ENCODE measurements around the gene MED15. TPM values are rescaled to one million over a fixed set of nuclear protein-coding genes. Genes with fewer than 3 reads are reported as not detected.

Gene MED15
- total RNA-seq, 4 donors from 2014 or later: 40.3 to 69.6 (median 49.2) TPM

- intact Hi-C loops (cut with DNase I; ENCODE audit: low total_unique reads): no loop called here
- no peak overlapping the region for H3K4me3 ChIP-seq (ENCODE audit: low read depth, poor library complexity, severe bottlenecking)
- DNase-seq (ENCODE audit: low spot score in 2 of 2): no peak
- WGBS, 2 donors: 83 to 95% methylated on average over 3 of the region's 3 CpGs
- no peak for TF ChIP-seq POLR2A (IDR thresholded peaks at IDR 0.05)
Measured at GRCh38 chr22:20595461-20595860, 88.1 kb downstream of the MED15 start.

- WGBS, 2 donors: 72 to 76% methylated on average over 5 of the region's 5 CpGs
- TF ChIP-seq CTCF (IDR thresholded peaks at IDR 0.05) (no peak), POLR2A (IDR thresholded peaks at IDR 0.05) (no peak)
- no peak for DNase-seq (ENCODE audit: low spot score in 2 of 2)
- intact Hi-C loops (cut with DNase I; ENCODE audit: low total_unique reads): no loop called here
- H3K4me3 ChIP-seq (ENCODE audit: low read depth, poor library complexity, severe bottlenecking): no peak overlapping the region
Measured at GRCh38 chr22:20599117-20599516, 91.7 kb downstream of the MED15 start.

- H3K4me3 ChIP-seq (ENCODE audit: low read depth, poor library complexity, severe bottlenecking): no peak overlapping the region
- no peak for TF ChIP-seq POLR2A (IDR thresholded peaks at IDR 0.05)
- TF ChIP-seq CTCF (IDR thresholded peaks at IDR 0.05): no peak
- DNase-seq (ENCODE audit: low spot score in 2 of 2): no peak
- intact Hi-C loops (cut with DNase I; ENCODE audit: low total_unique reads): loop anchor here (10.0 kb wide), 1 partner anchor 185 kb away; no protein-coding TSS in a partner anchor
- 79 to 91% methylated on average over 8 of the region's 8 CpGs for WGBS, 2 donors
Measured at GRCh38 chr22:20600137-20600673, 92.8 kb downstream of the MED15 start.

- no peak for TF ChIP-seq POLR2A (IDR thresholded peaks at IDR 0.05)
- TF ChIP-seq CTCF (IDR thresholded peaks at IDR 0.05): no peak
- intact Hi-C loops (cut with DNase I; ENCODE audit: low total_unique reads): loop anchor here (10.0 kb wide), 1 partner anchor 183 kb away; no protein-coding TSS in a partner anchor
- H3K4me3 ChIP-seq (ENCODE audit: low read depth, poor library complexity, severe bottlenecking): no peak overlapping the region
- no peak for DNase-seq (ENCODE audit: low spot score in 2 of 2)
- WGBS, 2 donors: 81 to 88% methylated on average over 7 of the region's 7 CpGs
Measured at GRCh38 chr22:20601308-20601707, 93.9 kb downstream of the MED15 start.

GRCh38 chr22:20602609-20603164 is 95.3 kb downstream of the MED15 start:
- TF ChIP-seq POLR2A (IDR thresholded peaks at IDR 0.05) (no peak), CTCF (IDR thresholded peaks at IDR 0.05) (no peak)
- H3K4me3 ChIP-seq (ENCODE audit: low read depth, poor library complexity, severe bottlenecking): no peak overlapping the region
- DNase-seq (ENCODE audit: low spot score in 2 of 2): no peak
- WGBS, 2 donors: 83% methylated on average over 8 of the region's 8 CpGs
- intact Hi-C loops (cut with DNase I; ENCODE audit: low total_unique reads): loop anchor here (10.0 kb wide), 1 partner anchor 182 kb away; no protein-coding TSS in a partner anchor

- 84 to 85% methylated on average over 21 to 22 of the region's 23 CpGs for WGBS, 2 donors
- TF ChIP-seq CTCF (IDR thresholded peaks at IDR 0.05) (no peak), POLR2A (IDR thresholded peaks at IDR 0.05) (no peak)
- no peak overlapping the region for H3K4me3 ChIP-seq (ENCODE audit: low read depth, poor library complexity, severe bottlenecking)
- intact Hi-C loops (cut with DNase I; ENCODE audit: low total_unique reads): loop anchor here (10.0 kb wide), 1 partner anchor 181 kb away; no protein-coding TSS in a partner anchor
- DNase-seq (ENCODE audit: low spot score in 2 of 2): no peak
Measured at GRCh38 chr22:20604092-20604747, 96.8 kb downstream of the MED15 start.

Measured in lower leg skin (tissue), 4 donors.